Fibroblast of mammary gland (primary cell): ENCODE measurements around the gene SRGAP3.
A peak's percentile ranks its signal among the peaks of the same experiment; 100 is the strongest.

ENCODE experiments used
- DNase-seq: peaks from one replicate; pipeline ENCODE4 v3.0.0-alpha.2; 2010; ENCODE audit warnings: low read depth
- H3K4me3 ChIP-seq: 2 replicates; pipeline ENCODE4 v1.5.1; 2011; ENCODE audit warnings: low read depth, mild to moderate bottlenecking, low read length, moderate library complexity; ENCODE audit not compliant: control insufficient read depth
- TF ChIP-seq, protein P1 (sequence below): conservative IDR thresholded peaks from 2 replicates; pipeline ENCODE4 v1.5.1; 2011; ENCODE audit warnings: low read depth, low read length, inconsistent platforms; ENCODE audit not compliant: control insufficient read depth, insufficient read depth

SRGAP3 gene

DNA sequence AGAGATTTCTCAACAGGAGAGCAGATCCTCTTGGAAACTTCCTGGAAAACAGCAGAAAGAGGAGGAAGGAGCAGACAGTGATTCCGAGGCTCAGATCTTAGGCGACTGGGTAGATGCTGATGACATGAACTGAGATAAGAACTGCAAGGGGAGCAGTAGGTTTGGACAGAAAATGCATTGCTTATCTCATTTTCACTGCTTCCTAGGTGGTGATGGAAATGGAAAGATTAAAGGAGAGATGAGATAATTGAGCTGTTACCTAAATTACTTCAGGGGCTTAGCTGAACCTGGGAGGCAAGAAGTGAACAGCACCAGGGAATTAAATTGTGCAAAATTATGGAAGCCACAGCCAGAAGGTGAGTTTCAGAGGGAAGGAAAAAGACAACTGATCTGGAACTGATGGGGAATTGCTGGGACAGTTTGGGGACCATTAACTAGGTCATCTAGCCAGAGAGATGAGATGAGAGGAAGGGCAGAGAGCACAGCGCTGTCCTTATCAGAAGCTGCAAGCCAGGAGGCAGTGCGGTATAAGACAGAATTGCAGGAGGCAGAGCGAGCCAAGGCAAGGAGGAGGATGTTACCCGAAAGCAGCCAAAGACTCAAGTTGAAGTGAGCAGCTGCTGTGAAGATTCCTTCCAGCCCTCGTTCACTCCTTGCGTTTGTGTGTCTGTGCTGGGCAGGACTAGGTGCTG lies 140.4 kb downstream of the SRGAP3 start:
- no peak overlapping the region for H3K4me3 ChIP-seq
- peak; percentile 20 for DNase-seq
- TF ChIP-seq, protein P1, sequence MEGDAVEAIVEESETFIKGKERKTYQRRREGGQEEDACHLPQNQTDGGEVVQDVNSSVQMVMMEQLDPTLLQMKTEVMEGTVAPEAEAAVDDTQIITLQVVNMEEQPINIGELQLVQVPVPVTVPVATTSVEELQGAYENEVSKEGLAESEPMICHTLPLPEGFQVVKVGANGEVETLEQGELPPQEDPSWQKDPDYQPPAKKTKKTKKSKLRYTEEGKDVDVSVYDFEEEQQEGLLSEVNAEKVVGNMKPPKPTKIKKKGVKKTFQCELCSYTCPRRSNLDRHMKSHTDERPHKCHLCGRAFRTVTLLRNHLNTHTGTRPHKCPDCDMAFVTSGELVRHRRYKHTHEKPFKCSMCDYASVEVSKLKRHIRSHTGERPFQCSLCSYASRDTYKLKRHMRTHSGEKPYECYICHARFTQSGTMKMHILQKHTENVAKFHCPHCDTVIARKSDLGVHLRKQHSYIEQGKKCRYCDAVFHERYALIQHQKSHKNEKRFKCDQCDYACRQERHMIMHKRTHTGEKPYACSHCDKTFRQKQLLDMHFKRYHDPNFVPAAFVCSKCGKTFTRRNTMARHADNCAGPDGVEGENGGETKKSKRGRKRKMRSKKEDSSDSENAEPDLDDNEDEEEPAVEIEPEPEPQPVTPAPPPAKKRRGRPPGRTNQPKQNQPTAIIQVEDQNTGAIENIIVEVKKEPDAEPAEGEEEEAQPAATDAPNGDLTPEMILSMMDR, result no peak

DNA sequence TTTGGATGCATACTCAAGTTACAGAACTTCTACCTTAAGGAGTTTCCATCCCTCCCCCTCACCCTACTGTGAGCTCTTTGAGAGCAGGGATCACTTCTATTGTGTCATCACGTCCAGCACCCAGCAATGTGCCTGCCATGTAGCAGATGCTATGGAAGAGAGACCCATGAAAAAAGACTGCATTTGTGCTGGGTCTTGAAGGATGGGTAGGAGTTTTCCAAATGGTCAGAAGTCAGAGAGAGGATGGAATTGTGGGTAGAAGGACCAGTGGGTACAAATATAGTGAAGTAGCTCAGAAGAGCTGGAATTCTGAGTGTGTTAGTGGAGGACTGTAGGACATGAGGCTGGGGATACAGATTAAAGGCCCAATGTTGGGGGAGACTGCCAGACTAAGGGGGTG lies 141.7 kb downstream of the SRGAP3 start:
- TF ChIP-seq, protein P1, result no peak
- no peak for DNase-seq

DNA sequence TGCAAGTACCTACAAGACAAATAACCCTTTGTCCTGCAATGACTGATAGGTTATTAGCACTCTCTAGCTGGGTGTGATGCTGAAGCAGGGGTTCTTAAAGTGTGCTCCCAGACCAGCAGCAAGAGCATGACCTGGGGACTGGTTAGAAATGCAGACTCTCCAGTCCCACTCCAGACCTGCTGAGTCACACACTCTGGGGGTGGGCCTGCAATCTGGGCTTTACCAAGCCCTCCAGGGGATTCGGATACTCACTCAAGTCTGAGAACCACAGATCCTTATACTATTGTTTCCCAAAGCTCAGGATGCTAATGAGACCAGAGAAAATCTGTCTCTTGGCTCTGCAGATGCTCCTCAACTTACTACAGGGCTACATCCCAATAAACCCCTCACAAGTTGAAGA lies 144.0 kb downstream of the SRGAP3 start:
- TF ChIP-seq, protein P1, result no peak
- no peak overlapping the region for H3K4me3 ChIP-seq
- peak; percentile 57 for DNase-seq

More for the DNA sequence above, 141.7 kb downstream of the SRGAP3 start:
- no peak overlapping the region for H3K4me3 ChIP-seq

DNA sequence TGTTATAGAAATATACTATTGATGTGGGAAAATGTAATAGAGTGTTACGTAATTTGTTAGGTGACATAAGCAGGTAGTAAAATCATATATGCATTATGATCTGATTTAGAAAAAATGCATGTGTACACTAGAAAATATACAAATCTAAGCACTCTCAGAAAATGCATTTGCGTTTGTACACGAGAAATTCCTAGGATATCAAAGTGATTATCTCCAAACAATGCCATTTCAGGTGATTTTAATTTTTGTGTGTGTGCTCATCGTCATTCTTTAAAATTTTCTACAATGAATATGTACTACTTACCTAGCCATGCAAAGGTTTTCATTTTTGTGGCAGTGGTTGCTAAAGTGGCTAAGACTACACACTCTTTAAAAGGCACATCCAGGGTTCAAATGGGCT lies 145.3 kb downstream of the SRGAP3 start:
- no peak overlapping the region for H3K4me3 ChIP-seq
- TF ChIP-seq, protein P1, result no peak
- no peak for DNase-seq

DNA sequence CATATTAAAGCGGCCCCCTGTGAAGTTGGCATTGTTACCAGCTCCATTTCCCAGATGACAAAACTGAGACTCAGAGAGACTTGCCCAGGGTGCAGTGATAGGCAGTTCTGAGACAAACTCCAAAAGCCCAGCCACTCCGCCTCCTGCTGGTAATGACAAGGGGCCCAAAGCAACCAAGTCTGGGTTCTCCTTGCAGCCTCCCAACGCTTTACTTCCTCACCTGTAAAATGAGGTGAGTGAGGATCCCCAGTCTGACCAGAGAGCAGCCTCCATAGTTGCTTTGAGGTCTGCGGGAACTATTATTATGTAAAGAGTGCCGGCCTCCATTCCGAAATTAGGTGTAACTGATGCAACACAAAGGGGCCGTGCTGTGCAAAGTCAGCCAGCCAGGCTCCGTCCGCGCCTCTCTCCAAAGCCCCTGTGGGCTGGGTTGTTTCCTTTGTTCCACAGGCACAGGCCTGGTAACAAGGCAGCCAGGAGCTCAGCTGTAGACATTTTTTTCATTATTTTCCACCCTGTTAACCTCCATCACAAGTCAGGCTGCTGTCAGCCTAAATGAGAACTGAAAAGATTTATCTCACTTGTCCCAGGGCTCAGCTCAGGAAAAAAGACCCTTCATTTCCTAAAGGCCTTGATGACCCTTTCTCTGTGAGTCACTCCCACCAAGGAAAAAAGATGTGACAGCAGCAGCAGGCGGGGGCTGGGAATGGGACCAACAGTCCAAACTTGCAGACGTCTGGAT lies 147.0 kb downstream of the SRGAP3 start:
- no peak overlapping the region for H3K4me3 ChIP-seq
- TF ChIP-seq, protein P1, result no peak
- no peak for DNase-seq

DNA sequence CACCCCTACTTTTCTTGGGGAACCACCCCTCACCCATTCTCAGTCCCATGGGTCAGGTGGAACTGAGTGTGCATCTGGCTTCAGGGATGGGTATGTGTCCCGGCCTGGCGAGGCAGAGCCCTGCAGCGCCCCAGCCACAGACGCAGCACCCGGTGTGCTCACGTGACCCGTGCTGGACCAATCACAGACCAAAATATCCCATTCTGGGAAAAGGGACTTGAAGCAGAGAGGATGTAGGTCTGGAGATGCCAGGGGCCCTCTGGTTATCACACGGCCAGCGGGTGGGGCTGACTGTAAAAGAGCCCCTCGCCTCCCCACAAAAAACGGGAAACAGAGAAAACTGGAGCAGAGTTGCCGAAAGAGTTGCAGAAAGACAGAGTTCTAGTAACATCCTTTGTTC lies 148.2 kb downstream of the SRGAP3 start:
- no peak overlapping the region for H3K4me3 ChIP-seq
- no peak for DNase-seq
- TF ChIP-seq, protein P1, result no peak
